Measurements from ENCODE around the gene MTARC2.

DNA sequence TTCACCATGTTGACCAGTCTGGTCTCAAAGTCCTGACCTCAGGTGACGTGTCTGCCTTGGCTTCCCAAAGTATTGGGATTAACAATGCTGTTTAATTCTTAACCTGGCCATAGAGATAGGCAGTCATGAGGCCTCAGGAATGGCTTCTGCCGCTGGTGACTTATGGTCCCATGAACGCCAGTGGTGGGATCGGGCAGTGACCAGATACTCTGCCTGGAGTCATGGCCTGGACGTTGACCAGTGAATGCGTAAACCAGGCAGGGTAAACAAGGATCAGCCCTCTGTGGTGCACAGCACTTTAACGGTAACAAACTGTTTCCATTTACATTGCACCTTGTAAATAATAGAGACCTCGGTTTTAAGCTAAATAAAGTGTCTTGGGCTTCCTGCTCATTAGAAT is 61.6 kb downstream of the MTARC2 start:
- no peak for TF ChIP-seq POLR2A (IDR thresholded peaks at IDR 0.05)
- TF ChIP-seq, protein P1, sequence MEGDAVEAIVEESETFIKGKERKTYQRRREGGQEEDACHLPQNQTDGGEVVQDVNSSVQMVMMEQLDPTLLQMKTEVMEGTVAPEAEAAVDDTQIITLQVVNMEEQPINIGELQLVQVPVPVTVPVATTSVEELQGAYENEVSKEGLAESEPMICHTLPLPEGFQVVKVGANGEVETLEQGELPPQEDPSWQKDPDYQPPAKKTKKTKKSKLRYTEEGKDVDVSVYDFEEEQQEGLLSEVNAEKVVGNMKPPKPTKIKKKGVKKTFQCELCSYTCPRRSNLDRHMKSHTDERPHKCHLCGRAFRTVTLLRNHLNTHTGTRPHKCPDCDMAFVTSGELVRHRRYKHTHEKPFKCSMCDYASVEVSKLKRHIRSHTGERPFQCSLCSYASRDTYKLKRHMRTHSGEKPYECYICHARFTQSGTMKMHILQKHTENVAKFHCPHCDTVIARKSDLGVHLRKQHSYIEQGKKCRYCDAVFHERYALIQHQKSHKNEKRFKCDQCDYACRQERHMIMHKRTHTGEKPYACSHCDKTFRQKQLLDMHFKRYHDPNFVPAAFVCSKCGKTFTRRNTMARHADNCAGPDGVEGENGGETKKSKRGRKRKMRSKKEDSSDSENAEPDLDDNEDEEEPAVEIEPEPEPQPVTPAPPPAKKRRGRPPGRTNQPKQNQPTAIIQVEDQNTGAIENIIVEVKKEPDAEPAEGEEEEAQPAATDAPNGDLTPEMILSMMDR (IDR thresholded peaks at IDR 0.05) = no peak
- no peak for TF ChIP-seq EP300 (IDR thresholded peaks at IDR 0.05)
- no peak for TF ChIP-seq POLR2AphosphoS5 (IDR thresholded peaks at IDR 0.05)

Measured in sigmoid colon (tissue), 4 donors.